ENCODE measurements around the gene TPSD1. TPM values are rescaled to one million over a fixed set of nuclear protein-coding genes. Genes with fewer than 3 reads are reported as not detected.

TPSD1 gene
- total RNA-seq, 1 donor from 2014 or later = not detected

GRCh38 chr16:1273816-1274215, 17.9 kb downstream of the TPSD1 start:
- H3K9me3 ChIP-seq (ENCODE audit: control insufficient read depth in 3 of 3, low read length in 3 of 3) = no peaks in the 10 kb centered on the region
- H3K36me3 ChIP-seq (ENCODE audit: control insufficient read depth in 3 of 3, insufficient read depth in 3 of 3, low read length in 3 of 3) = no peaks in the 10 kb centered on the region
- no peak overlapping the region for H3K27ac ChIP-seq (ENCODE audit: low read depth, low read length)
- no peak overlapping the region for H3K4me3 ChIP-seq (ENCODE audit: low read length in 3 of 3)
- H3K27me3 ChIP-seq (ENCODE audit: control insufficient read depth in 3 of 3, insufficient read depth in 3 of 3, low read length in 3 of 3) = peaks cover 26 to 38% (median 32%) of the 10 kb centered on the region in 3 donors
- no peaks in the 10 kb centered on the region for H3K4me1 ChIP-seq (ENCODE audit: control insufficient read depth in 3 of 3, insufficient read depth in 3 of 3, low read length in 3 of 3)
- no peak overlapping the region for H3K9ac ChIP-seq (ENCODE audit: low read depth in 1 of 3, low read length in 3 of 3)

DNA sequence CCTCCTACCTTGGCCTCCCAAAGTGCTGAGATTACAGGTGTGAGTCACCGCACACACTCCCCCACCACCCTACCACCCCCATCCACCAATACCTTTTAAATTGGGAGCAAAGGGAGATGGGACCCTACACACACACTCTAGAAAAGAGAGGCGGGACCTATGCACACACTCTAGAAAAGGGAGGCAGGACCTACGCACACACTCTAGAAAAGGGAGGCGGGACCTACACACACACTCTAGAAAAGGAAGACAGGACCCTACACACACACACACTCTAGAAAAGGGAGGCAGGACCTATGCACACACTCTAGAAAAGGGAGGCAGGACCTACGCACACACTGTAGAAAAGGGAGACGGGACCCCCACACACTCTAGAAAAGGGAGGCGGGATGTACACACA, 18.9 kb downstream of the TPSD1 start:
- no peaks in the 10 kb centered on the region for H3K36me3 ChIP-seq (ENCODE audit: control insufficient read depth in 3 of 3, insufficient read depth in 3 of 3, low read length in 3 of 3)
- no peak overlapping the region for H3K9ac ChIP-seq (ENCODE audit: low read depth in 1 of 3, low read length in 3 of 3)
- no peak overlapping the region for H3K27ac ChIP-seq (ENCODE audit: low read depth, low read length)
- H3K4me1 ChIP-seq (ENCODE audit: control insufficient read depth in 3 of 3, insufficient read depth in 3 of 3, low read length in 3 of 3) = no peaks in the 10 kb centered on the region
- no peaks in the 10 kb centered on the region for H3K9me3 ChIP-seq (ENCODE audit: control insufficient read depth in 3 of 3, low read length in 3 of 3)
- H3K4me3 ChIP-seq (ENCODE audit: low read length in 3 of 3) = no peak overlapping the region
- H3K27me3 ChIP-seq (ENCODE audit: control insufficient read depth in 3 of 3, insufficient read depth in 3 of 3, low read length in 3 of 3) = peaks cover 34 to 38% (median 37%) of the 10 kb centered on the region in 3 donors

DNA sequence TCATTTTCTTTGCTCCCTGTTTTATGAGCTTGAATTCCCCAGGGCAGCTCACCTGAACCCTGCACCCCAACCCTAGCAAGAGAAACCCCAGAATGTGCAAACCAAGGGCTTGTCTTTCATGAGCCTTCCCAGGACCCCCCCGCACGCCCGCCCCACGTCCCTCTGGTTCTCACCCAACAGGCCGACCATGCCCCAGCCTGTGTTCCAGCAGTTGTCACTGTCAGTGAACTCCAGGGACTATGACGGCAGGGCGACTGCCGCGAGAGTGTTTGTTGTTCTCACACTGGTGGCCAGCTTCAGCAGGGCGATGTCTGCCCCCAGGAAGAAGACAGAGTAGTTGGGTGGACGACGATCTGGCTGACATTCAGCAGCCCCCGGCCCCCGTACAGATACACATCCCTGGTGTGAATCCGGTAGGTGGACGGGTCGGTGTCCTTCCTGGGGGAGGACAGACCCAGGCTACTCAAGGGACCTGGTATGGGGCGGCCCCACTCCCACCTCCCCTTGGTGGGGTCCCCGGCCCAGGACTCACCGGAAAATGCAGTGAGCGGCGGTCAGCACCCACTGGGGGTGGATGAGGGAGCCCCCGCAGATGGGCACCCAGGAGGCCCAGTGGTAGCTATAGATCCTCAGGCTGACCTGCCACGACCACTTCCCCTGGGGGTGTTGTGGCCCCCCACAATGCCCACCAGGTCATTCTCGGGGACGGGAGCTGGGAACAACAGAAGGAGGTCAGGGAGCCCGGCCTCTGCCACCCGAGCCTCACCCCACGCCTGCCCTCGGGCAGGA, 20.1 kb downstream of the TPSD1 start:
- Histone ChIP-seq H3K27ac (ENCODE audit: low read depth, low read length) (no peak overlapping the region), H3K9me3 (ENCODE audit: control insufficient read depth in 3 of 3, low read length in 3 of 3) (no peaks in the 10 kb centered on the region), H3K36me3 (ENCODE audit: control insufficient read depth in 3 of 3, insufficient read depth in 3 of 3, low read length in 3 of 3) (no peaks in the 10 kb centered on the region), H3K27me3 (ENCODE audit: control insufficient read depth in 3 of 3, insufficient read depth in 3 of 3, low read length in 3 of 3) (peaks cover 36 to 43% (median 38%) of the 10 kb centered on the region in 3 donors), H3K4me3 (ENCODE audit: low read length in 3 of 3) (no peak overlapping the region), H3K4me1 (ENCODE audit: control insufficient read depth in 3 of 3, insufficient read depth in 3 of 3, low read length in 3 of 3) (no peaks in the 10 kb centered on the region), H3K9ac (ENCODE audit: low read depth in 1 of 3, low read length in 3 of 3) (no peak overlapping the region)

- Histone ChIP-seq H3K4me3 (ENCODE audit: low read length in 3 of 3) (no peak overlapping the region), H3K9ac (ENCODE audit: low read depth in 1 of 3, low read length in 3 of 3) (no peak overlapping the region), H3K27ac (ENCODE audit: low read depth, low read length) (no peak overlapping the region), H3K27me3 (ENCODE audit: control insufficient read depth in 3 of 3, insufficient read depth in 3 of 3, low read length in 3 of 3) (peaks cover 39 to 48% (median 43%) of the 10 kb centered on the region in 3 donors), H3K4me1 (ENCODE audit: control insufficient read depth in 3 of 3, insufficient read depth in 3 of 3, low read length in 3 of 3) (no peaks in the 10 kb centered on the region), H3K9me3 (ENCODE audit: control insufficient read depth in 3 of 3, low read length in 3 of 3) (no peaks in the 10 kb centered on the region), H3K36me3 (ENCODE audit: control insufficient read depth in 3 of 3, insufficient read depth in 3 of 3, low read length in 3 of 3) (no peaks in the 10 kb centered on the region)
Observed at GRCh38 chr16:1276580-1276878, 20.7 kb downstream of the TPSD1 start.

- Histone ChIP-seq H3K4me1 (ENCODE audit: control insufficient read depth in 3 of 3, insufficient read depth in 3 of 3, low read length in 3 of 3) (no peaks in the 10 kb centered on the region), H3K36me3 (ENCODE audit: control insufficient read depth in 3 of 3, insufficient read depth in 3 of 3, low read length in 3 of 3) (no peaks in the 10 kb centered on the region), H3K27me3 (ENCODE audit: control insufficient read depth in 3 of 3, insufficient read depth in 3 of 3, low read length in 3 of 3) (peaks cover 42 to 50% (median 43%) of the 10 kb centered on the region in 3 donors), H3K9me3 (ENCODE audit: control insufficient read depth in 3 of 3, low read length in 3 of 3) (no peaks in the 10 kb centered on the region), H3K27ac (ENCODE audit: low read depth, low read length) (no peak overlapping the region), H3K9ac (ENCODE audit: low read depth in 1 of 3, low read length in 3 of 3) (no peak overlapping the region), H3K4me3 (ENCODE audit: low read length in 3 of 3) (no peak overlapping the region)
Observed at GRCh38 chr16:1277151-1277598, 21.3 kb downstream of the TPSD1 start.

DNA sequence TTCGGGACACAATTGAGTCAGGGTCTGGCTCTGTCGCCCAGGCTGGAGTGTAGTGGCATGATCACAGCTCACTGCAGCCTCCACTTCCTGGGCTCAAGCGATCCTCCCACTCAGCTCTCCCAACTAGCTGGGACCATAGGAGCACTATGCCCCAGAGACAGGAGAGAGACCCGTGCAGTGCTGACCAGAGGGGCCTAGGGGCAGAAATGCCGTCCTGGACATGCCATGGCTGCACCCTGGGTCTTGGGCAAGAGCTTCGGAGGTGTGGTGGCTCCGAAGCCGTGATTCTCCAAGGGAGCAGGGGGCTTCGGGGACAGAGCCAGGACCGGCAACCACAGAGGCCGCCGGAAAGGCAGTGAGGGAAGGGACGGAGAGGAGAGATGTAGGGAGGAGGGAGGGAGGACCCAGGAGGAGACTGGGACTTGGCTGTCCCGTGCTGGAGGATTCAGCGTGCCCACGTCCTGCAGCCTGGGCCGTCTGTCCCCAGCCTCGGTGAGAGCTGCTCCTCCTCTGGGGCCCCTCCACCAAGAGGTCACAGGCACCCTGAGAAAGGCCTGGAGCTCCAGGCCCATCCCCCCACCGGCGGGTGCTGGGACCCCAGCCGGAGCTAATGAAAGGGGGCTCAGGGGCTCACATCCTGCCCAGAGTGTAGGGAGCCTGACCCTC, 21.9 kb downstream of the TPSD1 start:
- Histone ChIP-seq H3K4me3 (ENCODE audit: low read length in 3 of 3) (no peak overlapping the region), H3K9me3 (ENCODE audit: control insufficient read depth in 3 of 3, low read length in 3 of 3) (no peaks in the 10 kb centered on the region), H3K27me3 (ENCODE audit: control insufficient read depth in 3 of 3, insufficient read depth in 3 of 3, low read length in 3 of 3) (peaks cover 42 to 49% (median 46%) of the 10 kb centered on the region in 3 donors), H3K36me3 (ENCODE audit: control insufficient read depth in 3 of 3, insufficient read depth in 3 of 3, low read length in 3 of 3) (no peaks in the 10 kb centered on the region), H3K9ac (ENCODE audit: low read depth in 1 of 3, low read length in 3 of 3) (no peak overlapping the region), H3K4me1 (ENCODE audit: control insufficient read depth in 3 of 3, insufficient read depth in 3 of 3, low read length in 3 of 3) (no peaks in the 10 kb centered on the region), H3K27ac (ENCODE audit: low read depth, low read length) (no peak overlapping the region)

- peaks cover 43 to 49% (median 43%) of the 10 kb centered on the region in 3 donors for H3K27me3 ChIP-seq (ENCODE audit: control insufficient read depth in 3 of 3, insufficient read depth in 3 of 3, low read length in 3 of 3)
- no peak overlapping the region for H3K4me3 ChIP-seq (ENCODE audit: low read length in 3 of 3)
- H3K27ac ChIP-seq (ENCODE audit: low read depth, low read length) = no peak overlapping the region
- no peaks in the 10 kb centered on the region for H3K4me1 ChIP-seq (ENCODE audit: control insufficient read depth in 3 of 3, insufficient read depth in 3 of 3, low read length in 3 of 3)
- no peaks in the 10 kb centered on the region for H3K9me3 ChIP-seq (ENCODE audit: control insufficient read depth in 3 of 3, low read length in 3 of 3)
- no peak overlapping the region for H3K9ac ChIP-seq (ENCODE audit: low read depth in 1 of 3, low read length in 3 of 3)
- H3K36me3 ChIP-seq (ENCODE audit: control insufficient read depth in 3 of 3, insufficient read depth in 3 of 3, low read length in 3 of 3) = no peaks in the 10 kb centered on the region
Observed at GRCh38 chr16:1278477-1278876, 22.6 kb downstream of the TPSD1 start.

DNA sequence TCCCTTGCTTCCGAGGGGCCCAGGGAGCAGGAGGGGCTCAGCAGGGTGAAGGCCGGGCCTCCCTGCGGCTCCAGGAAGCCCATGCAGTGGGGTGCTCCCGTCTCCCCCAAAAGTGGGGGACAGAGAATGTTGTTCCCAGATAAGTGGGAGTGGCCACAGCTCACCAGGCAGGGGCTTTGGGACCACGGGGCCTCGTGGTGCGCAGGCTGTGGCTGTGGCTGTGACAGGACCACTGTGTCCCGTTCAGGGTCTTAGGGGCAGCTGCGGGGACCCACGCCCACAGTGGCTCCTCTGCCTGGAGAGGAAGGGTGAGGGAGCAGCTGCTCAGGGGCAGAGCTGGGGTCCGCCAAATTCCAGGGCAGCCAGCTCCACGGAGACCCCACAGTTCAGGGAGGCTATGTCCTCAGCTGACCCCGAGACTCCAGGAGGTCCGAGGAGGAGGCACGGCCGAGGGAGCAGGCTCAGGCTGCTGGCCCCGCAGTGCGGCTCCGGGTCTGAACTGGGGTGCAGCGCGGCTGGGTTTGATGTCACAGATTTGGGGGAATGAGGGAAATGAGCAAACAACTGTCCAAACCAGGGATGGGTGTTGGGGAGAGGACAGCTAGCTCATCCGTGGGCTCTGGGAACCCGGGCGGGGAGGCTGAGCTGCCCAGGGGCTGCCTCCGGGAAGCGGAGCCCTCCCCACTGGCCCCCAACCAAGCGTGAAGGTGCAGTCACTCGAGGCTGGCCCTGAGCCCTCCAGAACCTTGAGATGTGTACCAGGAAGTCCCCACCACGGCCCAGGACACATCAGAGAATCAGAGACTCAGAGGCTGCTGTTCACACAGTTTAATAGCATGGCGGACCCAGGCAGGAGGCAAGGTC, 23.4 kb downstream of the TPSD1 start:
- Histone ChIP-seq H3K4me3 (ENCODE audit: low read length in 3 of 3) (no peak overlapping the region), H3K4me1 (ENCODE audit: control insufficient read depth in 3 of 3, insufficient read depth in 3 of 3, low read length in 3 of 3) (no peaks in the 10 kb centered on the region), H3K9me3 (ENCODE audit: control insufficient read depth in 3 of 3, low read length in 3 of 3) (no peaks in the 10 kb centered on the region), H3K36me3 (ENCODE audit: control insufficient read depth in 3 of 3, insufficient read depth in 3 of 3, low read length in 3 of 3) (no peaks in the 10 kb centered on the region), H3K9ac (ENCODE audit: low read depth in 1 of 3, low read length in 3 of 3) (no peak overlapping the region), H3K27ac (ENCODE audit: low read depth, low read length) (no peak overlapping the region), H3K27me3 (ENCODE audit: control insufficient read depth in 3 of 3, insufficient read depth in 3 of 3, low read length in 3 of 3) (peaks cover 43 to 55% (median 50%) of the 10 kb centered on the region in 3 donors)

GRCh38 chr16:1279945-1280589, 24.2 kb downstream of the TPSD1 start:
- H3K9me3 ChIP-seq (ENCODE audit: control insufficient read depth in 3 of 3, low read length in 3 of 3) = no peaks in the 10 kb centered on the region
- peaks cover 45 to 58% (median 50%) of the 10 kb centered on the region in 3 donors for H3K27me3 ChIP-seq (ENCODE audit: control insufficient read depth in 3 of 3, insufficient read depth in 3 of 3, low read length in 3 of 3)
- H3K9ac ChIP-seq (ENCODE audit: low read depth in 1 of 3, low read length in 3 of 3) = no peak overlapping the region
- no peaks in the 10 kb centered on the region for H3K4me1 ChIP-seq (ENCODE audit: control insufficient read depth in 3 of 3, insufficient read depth in 3 of 3, low read length in 3 of 3)
- H3K36me3 ChIP-seq (ENCODE audit: control insufficient read depth in 3 of 3, insufficient read depth in 3 of 3, low read length in 3 of 3) = no peaks in the 10 kb centered on the region
- no peak overlapping the region for H3K27ac ChIP-seq (ENCODE audit: low read depth, low read length)
- H3K4me3 ChIP-seq (ENCODE audit: low read length in 3 of 3) = no peak overlapping the region
